Activated CD8-positive, alpha-beta memory T cell treated with anti-CD3 and anti-CD28 coated beads, Interleukin-2, amount 50 U/mL, for 48 hours (primary cell): ENCODE results near the gene CCDC88B.

Experiments
- DNase-seq: peaks from one replicate; pipeline ENCODE4 v3.0.0-alpha.2; 2020

CCDC88B gene

DNA sequence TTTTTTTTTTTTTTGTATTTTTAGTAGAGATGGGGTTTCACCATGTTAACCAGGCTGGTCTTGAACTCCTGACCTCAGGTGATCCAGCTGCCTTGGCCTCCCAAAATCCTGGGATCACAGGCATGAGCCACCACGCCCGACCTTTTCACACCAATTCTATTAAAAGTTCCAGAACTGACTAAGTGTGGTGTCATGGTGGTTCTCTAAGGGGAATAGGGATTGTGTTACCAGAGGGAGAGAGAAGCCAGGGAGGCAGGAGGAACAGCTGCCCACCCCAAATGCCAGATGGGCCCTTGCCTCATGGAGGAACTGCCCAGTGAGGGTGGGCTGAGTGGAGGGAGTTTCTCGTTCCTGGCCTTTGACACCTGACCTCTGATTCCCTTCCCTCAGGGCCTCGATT, 24.9 kb downstream of the CCDC88B start:
- DNase-seq = no peak

DNA sequence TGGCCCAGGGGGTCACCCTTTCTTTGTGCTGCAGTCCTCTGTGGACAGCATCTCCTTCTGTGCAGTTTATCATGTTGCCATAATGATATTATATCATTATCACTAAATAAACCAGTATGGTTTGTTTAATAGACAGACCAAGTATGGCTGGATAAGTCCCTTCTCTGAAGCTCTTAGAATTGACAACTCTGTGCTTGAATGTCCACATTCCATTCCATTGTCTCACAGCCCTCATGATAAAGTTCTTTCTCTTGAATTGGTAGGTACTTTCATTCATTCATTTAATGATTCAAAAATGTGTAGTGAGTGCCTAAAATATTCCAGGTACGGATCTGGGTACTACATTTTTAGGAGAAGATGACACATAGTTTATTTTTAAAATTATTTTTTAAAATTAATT, 26.7 kb downstream of the CCDC88B start:
- DNase-seq = no peak

DNA sequence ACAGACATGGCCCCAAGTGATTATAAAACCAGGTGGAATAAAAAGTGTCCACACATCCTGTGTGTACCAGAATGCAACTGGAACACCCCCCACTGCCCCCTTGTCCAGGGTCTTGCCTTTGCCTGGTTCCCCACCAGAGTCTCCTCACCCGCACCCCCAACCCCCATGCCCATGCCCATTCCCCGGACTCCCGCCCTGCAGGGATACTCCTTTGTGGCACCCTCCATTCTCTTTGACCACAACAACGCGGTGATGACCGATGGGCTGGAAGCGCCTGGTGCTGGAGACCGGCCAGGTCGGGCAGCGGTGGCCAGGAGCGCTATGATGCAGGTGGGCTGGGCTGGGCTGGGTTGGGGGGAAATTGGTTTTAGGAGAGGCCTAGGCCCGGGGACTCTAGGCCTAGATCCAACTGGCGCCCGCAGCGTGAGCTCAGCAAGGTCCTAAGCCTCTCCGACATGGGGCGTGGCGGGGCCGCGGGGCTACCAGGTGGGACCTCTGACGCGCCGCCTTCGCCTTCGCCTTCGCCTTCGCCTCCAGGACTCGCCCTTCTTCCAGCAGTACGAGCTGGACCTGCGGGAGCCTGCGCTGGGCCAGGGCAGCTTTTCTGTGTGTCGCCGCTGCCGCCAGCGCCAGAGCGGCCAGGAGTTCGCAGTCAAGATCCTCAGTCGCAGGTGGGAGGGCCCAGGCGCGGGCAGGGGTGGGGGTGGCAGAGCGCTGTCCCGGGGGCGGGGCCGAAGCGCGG, 28.1 kb downstream of the CCDC88B start:
- no peak for DNase-seq

DNA sequence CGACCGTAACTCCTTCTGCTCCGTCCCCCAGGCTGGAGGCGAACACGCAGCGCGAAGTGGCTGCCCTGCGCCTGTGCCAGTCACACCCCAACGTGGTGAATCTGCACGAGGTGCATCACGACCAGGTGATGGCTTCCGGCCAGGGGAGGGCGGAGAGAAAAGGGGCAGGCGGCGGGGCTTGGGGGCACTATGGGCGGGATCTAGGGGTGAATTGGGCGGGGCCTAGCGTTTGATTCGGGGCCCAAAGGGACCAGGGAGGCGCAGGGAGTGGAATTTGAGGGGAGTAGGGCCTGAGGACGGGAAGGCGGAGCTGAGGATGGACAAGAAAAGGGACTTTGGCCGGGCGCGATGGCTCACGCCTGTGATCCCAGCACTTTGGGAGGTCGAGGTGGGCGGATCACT, 28.7 kb downstream of the CCDC88B start:
- no peak for DNase-seq

DNA sequence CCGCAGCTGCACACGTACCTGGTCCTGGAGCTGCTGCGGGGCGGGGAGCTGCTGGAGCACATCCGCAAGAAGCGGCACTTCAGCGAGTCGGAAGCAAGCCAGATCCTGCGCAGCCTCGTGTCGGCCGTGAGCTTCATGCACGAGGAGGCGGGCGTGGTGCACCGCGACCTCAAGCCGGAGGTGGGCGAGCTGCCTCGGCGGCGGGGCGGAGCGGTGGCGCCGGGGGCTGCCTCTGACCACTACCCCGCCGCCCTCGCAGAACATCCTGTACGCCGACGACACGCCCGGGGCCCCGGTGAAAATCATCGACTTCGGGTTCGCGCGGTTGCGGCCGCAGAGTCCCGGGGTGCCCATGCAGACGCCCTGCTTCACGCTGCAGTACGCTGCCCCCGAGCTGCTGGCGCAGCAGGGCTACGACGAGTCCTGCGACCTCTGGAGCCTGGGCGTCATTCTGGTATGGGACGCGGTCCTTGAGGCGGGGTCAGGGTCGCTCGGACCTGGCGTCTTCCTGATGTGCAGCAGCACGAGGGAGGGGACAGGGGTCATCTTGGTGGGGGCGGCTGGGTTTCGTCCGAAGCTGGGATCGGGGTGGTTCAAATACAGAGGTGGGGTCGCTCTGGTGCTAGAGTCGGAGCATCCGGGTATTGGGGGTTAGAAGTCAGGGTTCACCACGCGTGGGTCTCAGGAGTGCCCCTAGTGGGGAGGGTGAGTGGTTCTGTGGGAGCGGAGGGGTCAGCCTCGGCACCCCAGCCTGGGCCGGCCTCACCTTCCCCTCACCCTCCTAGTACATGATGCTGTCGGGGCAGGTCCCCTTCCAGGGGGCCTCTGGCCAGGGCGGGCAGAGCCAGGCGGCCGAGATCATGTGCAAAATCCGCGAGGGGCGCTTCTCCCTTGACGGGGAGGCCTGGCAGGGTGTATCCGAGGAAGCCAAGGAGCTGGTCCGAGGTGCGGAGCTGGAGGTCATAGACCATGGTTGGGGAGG, 29.7 kb downstream of the CCDC88B start:
- no peak for DNase-seq

DNA sequence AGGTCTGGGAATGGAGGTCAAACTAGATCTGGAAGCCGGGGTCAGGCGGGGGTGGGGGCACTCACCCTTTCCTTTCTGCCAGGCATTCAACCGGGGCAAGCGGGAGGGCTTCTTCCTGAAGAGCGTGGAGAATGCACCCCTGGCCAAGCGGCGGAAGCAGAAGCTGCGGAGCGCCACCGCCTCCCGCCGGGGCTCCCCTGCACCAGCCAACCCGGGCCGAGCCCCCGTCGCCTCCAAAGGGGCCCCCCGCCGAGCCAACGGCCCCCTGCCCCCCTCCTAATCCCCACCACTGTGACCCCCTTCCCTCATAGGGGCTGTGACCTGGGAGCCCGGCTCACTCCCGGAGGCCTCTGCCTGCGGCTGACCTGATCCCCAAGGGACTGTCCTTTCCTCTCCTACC, 31.2 kb downstream of the CCDC88B start:
- DNase-seq = no peak

DNA sequence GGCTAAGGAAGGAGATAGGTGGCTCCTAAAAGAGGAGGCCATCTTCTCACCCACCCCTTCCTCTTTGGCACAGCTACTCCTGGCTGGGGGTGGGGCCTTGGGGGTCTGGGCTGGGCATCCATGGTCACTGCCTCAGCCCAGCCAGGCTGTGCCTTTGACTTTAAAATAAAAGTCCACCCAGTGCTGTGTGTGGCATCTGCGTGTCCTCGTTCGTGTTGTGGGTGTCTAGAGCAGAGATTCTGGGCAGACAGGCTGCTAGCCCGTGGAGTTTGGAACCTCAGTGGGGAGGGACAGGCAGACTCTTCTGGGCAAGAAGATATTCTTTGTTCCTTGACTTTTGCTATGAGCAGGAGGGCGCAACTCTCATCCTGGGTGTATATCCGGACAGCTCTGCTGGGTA, 32.0 kb downstream of the CCDC88B start:
- DNase-seq = no peak

DNA sequence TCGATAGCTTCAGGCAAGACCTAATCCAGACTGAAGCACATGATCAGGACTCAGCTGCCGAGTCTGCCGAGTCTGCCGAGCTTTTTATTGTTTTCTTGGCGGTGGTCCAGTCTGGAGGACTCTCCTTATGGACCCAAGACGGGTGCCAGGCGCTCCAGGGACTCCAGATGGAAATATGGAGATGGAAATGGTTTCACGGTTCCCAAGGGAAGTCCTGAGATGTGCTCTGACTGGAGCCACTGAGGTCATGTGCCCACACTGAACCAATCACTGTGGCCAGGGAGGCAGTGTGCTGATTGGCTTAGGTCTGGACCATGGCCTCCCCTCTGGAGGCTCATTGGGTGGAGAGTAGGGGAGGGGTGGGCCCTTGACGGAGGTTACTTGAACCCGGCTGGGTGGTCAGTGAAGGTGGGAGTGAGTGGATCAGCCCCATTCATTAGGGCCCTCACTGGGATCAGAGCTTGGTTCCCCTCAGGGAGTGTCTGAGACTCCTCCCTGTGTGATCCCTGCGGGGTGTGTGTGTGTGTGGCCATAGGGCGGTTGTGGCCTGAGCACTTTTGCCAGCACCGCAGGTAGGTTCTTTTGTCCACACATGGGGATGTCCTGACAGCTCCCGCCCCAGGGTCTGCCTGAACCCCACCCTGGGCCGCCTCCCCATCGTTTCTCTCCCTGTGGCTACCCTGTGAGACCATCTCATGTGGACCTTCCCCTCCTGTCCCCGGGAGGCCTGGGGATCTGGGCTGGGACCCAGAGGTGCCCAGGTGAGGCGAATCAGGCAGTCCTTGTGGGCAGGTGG, 33.0 kb downstream of the CCDC88B start:
- DNase-seq = no peak

DNA sequence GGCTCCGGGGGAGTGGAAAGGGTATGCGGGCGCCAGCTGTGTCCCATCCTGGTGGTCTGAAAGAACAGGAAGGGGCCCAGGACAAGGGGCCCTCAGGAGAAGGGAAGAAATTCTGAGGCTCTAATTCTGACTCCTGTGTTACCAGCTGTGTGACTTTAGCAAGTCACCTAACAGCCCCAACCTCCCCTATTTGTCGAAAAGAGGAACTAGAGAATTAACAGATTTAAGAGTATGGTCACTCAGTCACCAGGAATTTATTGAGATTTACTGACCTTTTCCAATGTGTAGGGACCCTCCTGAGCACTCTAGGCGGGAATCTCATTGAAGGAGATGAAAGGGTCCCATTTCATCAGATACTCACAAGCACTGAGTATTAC, 33.6 kb downstream of the CCDC88B start:
- DNase-seq = no peak

DNA sequence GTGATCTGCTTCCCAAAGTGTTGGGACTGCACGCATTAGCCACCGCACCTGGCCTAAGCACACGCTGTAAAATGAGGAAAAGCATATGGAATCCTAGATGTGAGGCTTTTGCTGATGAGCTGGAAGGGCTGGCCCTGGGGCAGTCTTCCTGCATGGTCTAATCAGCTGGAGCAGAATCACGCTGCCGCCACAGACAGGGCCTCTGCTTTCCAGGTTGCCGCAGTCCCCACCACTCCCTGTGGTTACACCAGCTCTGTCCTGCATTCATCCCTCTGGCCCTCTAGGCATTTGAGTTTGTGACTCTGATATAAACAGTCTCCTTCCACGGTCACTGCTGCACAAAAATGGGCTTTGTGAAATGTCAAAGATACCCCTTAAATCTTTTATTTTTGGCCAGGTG, 36.1 kb downstream of the CCDC88B start:
- DNase-seq = no peak

DNA sequence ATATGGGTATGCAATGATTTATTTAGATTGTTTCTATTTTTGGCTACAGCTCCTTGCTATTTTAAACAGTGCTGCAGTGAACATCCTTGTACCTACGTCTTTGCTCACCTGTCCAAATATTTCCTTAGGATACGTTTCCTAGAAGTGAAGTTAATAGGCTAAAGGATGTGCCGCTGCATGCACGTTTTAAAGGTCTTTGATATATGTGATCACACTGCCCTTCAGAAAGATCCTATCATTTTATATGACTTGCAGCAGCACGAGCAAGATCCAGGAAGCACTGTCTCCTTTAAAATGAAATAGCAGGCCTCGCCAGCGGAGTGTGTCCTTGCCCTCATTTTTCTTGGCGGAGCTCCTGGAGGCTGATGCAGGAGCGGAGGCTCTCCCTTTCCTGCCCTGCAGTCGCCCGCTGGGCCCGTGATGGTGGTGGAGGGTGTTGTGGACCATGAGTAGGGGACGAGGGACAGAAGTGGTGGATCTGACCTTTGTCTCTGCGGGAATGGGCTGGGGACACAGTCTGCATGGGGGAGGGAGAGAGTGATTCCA, 38.4 kb downstream of the CCDC88B start:
- no peak for DNase-seq

DNA sequence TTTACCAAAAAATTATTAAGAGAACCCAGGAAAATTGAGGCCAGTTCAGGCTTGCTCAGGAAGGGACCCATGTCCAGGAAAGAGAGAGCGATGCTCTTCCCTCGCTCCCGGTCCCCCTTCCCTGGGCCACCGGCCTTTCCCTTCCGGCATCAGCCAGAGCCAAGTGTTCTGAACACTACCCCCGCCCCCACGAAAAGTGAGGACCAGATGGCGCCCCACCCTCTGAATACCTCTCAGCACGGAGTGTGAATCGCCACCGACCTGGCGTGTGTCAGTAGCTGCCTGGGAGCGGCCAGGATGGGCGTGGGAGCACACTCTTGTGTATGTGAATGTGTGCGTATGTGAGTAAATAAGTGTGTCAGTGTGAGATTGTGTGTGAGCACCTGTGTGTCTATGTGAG, 39.2 kb downstream of the CCDC88B start:
- DNase-seq = no peak

DNA sequence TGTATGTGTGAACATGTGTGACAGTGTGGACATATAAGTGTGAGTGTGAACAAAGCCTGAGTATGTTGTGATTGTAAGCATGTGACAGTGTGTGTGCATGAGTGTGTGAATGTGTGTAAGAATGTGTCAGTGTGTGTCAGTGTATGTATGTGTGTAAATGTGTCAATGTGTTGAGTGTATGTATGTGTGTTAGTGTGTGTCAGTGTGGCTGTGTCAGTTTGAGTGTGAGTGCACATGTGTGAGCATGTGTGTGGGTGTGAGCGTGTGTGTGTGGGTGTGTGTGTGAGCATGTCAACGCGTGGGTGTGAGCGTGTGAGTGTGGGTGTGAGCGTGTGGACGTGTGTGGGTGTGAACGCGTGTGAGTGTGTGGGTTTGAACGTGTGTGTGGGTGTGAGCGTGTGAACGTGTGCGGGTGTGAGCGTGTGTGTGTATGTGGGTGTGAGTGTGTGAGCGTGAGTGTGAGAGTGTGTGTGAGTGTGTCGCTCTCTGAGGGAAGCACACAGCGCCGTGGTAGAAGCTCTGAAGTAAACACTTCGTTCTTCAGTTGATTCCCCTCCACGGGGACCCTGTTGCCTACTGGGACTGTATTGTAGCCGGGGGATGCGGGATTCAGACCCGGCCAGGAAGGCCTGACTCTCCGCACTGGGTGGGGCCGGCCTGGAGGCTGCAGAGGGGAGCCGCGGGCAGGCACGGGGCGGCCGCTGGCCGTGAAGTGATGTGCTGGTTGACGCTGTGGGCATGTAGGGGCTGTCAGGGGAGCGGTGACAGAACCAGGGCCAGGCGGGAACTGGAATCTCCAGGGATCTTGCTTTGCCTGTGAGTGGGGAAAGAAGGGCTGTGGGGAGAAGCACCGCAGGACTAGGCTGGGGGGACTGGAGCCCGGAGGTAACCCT, 40.1 kb downstream of the CCDC88B start:
- no peak for DNase-seq

DNA sequence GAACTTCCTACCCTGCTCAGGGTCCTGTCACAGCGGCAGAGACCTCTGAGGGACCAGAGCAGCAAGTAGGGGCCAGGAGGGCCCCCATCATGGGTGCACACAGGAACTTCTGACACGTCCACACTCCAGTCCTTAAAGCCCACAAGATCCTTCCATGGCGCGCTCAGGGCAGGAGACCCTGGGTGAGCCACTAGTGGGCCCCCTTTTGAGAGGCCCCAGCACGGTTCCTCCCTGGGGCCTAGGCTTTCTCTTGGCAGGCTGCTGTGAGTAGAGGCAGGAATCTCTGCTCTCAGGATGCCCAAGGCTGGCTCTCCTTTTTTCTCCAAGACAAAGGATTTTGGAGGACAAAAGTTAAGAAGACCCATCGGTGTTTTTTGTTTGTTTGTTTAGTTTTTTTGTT, 41.3 kb downstream of the CCDC88B start:
- DNase-seq = no peak

DNA sequence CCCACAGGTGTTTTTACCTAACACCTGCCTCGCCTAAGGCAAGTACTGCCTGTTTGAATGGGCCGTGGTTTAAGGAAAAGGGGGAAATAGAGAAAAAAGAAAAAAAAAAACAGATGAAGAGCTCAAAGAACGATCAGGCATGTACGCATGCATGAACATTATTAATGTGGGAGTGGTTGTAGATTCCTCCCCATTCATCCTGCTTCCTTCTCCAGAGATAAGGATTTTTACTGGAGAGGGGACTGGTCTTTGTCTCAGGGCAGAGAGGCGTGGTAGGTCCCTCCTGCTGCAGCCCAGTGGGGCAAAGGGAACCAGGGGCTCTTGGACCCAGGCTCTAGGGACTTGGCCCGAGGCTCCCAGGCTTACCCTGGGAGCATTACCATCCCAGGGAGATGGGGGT, 42.0 kb downstream of the CCDC88B start:
- DNase-seq = no peak

DNA sequence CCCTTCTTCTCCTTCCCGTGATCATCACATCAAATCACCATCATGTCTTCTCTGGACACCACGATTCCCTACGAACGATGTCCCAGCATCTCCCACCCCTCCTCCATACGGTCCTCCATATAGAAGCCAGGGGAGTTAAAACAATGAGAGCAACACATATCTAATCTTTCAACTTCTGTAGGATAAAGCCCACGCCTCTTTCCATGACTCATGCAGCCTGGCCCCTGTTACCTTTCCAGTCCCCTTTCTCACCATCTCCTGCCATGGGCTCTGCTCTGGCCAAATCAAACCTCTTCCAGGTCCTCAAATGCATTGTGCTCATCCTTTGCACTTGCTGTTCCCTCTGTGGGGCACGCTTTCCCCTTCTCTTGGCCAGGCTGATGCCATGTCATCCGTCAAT, 42.6 kb downstream of the CCDC88B start:
- DNase-seq = no peak

DNA sequence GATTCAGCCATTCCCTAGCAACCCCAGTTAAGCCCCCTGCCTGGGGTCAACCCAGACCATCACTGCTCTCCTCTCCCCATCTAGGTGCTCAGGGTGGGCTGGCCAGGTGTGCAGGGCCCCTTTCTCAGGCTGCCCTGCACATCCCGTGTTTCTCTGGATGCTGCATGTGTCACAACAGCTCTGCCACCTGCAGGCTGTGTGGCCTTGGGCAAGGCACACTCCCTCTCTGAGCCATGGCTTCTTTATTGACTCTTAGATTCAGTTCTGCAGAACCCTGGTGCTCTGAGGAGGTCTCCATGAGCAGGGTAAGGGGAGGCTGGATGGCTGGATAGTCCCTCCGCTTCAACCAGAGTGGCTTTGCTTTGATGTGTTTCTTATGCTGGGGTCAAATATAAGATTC, 43.6 kb downstream of the CCDC88B start:
- no peak for DNase-seq

DNA sequence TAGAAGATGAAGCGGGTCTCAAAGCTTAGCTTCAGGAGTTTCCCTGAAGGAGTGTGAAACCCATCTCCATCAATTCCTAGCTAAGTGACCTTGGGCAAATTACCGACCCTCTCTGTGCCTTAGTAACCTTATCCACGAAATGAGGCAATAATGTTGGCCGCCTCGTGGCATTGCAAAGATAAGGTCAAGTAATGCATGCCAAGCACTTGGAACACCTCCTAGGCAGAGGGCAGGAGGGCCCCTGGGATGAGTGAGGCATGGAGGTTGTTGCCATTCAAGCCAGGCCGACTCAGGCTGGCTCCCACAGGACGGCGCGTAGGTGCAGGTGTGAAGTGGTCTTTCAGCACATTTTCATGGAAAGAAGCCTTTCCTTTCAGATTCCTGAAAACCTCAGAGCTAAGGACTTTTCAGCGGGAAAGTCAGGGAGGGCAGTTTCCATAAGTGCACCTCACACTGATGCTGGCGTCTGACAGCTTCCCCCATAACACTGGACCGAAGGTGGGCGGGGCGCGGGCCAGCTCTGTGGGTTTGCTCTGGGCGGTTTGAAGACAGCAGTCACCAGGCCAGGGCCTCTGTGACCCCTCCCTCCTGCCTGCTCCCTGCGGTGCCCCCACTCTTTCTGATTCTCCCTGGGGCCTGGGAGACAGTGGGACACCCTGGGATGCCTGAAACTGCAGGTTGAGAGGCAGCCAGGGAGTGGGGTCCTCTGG, 44.2 kb downstream of the CCDC88B start:
- DNase-seq = no peak

DNA sequence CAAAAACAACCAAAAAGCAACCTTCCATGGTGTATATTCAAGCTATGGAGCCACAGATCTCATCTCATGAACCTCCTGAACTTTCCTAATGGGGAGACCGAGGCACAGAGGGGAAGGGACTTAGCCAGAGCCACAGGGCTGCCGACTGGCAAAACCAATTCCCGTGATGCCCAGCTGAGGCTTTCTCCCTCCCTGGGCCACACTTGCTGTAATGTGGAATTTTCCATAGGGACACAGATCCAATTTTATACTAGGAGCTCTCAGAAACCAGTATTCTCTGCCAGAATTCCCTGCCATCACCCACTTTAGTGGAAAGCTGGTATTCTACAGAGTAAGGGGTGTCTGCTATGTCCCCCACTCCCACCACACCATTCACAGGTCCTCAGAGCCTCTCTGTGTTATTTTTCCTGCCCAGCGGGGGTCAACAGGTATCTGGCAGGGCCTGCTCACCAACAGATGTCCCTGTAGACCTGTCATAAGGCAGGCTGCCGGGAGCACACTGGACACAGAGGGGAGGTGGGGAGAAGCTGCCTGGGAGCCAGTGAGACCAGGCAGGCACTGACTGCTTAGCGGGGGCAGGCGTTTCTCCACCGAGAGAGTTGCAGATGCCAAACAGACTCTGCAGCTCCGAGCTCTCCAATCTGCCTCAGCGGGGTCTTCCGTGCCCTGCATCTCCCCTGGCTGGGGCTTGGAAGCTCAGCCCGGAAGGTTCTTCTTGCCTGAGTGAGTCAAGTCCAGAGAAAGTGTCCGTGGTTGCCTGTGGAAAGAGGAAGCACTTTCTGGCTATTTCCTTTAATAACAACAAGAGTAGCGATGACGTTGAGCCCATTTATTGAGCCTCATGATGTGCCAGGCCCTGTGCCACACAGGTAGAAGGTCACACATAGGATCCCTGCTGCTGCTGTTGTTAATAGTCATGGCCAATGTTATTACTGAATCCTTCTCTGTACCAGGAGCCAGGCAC, 45.3 kb downstream of the CCDC88B start:
- no peak for DNase-seq
